Mesenchymal stem cell (in vitro differentiated cells and primary cell): Measurements from ENCODE around the gene STAU1.

Source experiments
- DNase-seq: peaks from one replicate; pipeline ENCODE4 v3.0.0-alpha.2; 2013
- H2AFZ ChIP-seq: one replicate; pipeline ENCODE4 v1.6.1; 2013; ENCODE audit warnings: low read depth, mild to moderate bottlenecking, control low read depth, inconsistent platforms, low read length, moderate library complexity
- H2AK5ac ChIP-seq: 2 replicates; pipeline ENCODE4 v1.6.1; 2013; ENCODE audit warnings: low read length, moderate library complexity, mild to moderate bottlenecking, inconsistent platforms; ENCODE audit not compliant: severe bottlenecking
- H2BK120ac ChIP-seq: one replicate; pipeline ENCODE4 v1.6.1; 2013; ENCODE audit warnings: low read depth, mild to moderate bottlenecking, inconsistent platforms, low read length, moderate library complexity
- H2BK12ac ChIP-seq, 2 experiments: one replicate each; pipeline ENCODE4 v1.6.1; 2013; ENCODE audit warnings: inconsistent platforms in 2 of 2, low read length in 2 of 2, mild to moderate bottlenecking in 2 of 2, moderate library complexity in 2 of 2, control low read depth in 1 of 2
- H2BK15ac ChIP-seq: one replicate; pipeline ENCODE4 v1.6.1; 2013; ENCODE audit warnings: mild to moderate bottlenecking, low read depth, inconsistent platforms; ENCODE audit not compliant: poor library complexity, severe bottlenecking
- H2BK5ac ChIP-seq: 2 replicates; pipeline ENCODE4 v1.6.1; 2013; ENCODE audit warnings: low read depth, mild to moderate bottlenecking, low read length, control low read depth, inconsistent platforms; ENCODE audit not compliant: poor library complexity, severe bottlenecking
- H3K14ac ChIP-seq, 2 experiments: one replicate each; pipeline ENCODE4 v1.6.1; 2013; ENCODE audit warnings: inconsistent platforms in 2 of 2, low read length in 2 of 2, control low read depth in 1 of 2, mild to moderate bottlenecking in 1 of 2, moderate library complexity in 1 of 2
- H3K18ac ChIP-seq, 2 experiments: one replicate each; pipeline ENCODE4 v1.6.1; 2013; ENCODE audit warnings: inconsistent platforms in 2 of 2, low read length in 2 of 2, control low read depth in 1 of 2, low read depth in 1 of 2, mild to moderate bottlenecking in 1 of 2
- H3K23ac ChIP-seq, 2 experiments: one replicate each; pipeline ENCODE4 v1.6.1; 2013; ENCODE audit warnings: inconsistent platforms in 2 of 2, low read length in 2 of 2, mild to moderate bottlenecking in 2 of 2, moderate library complexity in 2 of 2, control low read depth in 1 of 2
- H3K27ac ChIP-seq: 2 replicates; pipeline ENCODE4 v1.5.1; 2013; ENCODE audit warnings: mild to moderate bottlenecking, moderate library complexity, low read length, control low read depth, inconsistent platforms; ENCODE audit not compliant: poor library complexity, severe bottlenecking
- H3K27me3 ChIP-seq, 2 experiments: 2 replicates each; pipeline versions ENCODE4 v1.6.1 to v1.7.0; 2013; ENCODE audit warnings: low read length in 2 of 2, mild to moderate bottlenecking in 2 of 2, moderate library complexity in 2 of 2, control low read depth in 1 of 2, inconsistent platforms in 1 of 2; ENCODE audit not compliant: control insufficient read depth in 1 of 2, insufficient read depth in 1 of 2
- H3K36me3 ChIP-seq, 2 experiments: 2 replicates each; pipeline versions ENCODE4 v1.6.1 to v1.7.0; 2013; ENCODE audit warnings: low read length in 2 of 2, control low read depth in 1 of 2, inconsistent platforms in 1 of 2, low read depth in 1 of 2, mild to moderate bottlenecking in 1 of 2; ENCODE audit not compliant: insufficient read depth in 2 of 2, control insufficient read depth in 1 of 2
- H3K4ac ChIP-seq, 2 experiments: one replicate each; pipeline ENCODE4 v1.6.1; 2013; ENCODE audit warnings: inconsistent platforms in 2 of 2, low read length in 2 of 2, mild to moderate bottlenecking in 2 of 2, moderate library complexity in 2 of 2, control low read depth in 1 of 2, low read depth in 1 of 2
- H3K4me1 ChIP-seq: 2 replicates; pipeline ENCODE4 v1.6.1; 2013; ENCODE audit warnings: low read depth, low read length, control low read depth; ENCODE audit not compliant: control insufficient read depth, insufficient read depth
- H3K4me2 ChIP-seq: 2 replicates; pipeline ENCODE4 v1.6.1; 2013; ENCODE audit warnings: low read length, mild to moderate bottlenecking, inconsistent platforms; ENCODE audit not compliant: poor library complexity, severe bottlenecking
- H3K4me3 ChIP-seq, 2 experiments: 2 replicates each; pipeline versions ENCODE4 v1.5.1 to v1.7.0; 2013; ENCODE audit warnings: low read length in 2 of 2, mild to moderate bottlenecking in 2 of 2, control low read depth in 1 of 2, low read depth in 1 of 2; ENCODE audit not compliant: insufficient read depth in 1 of 2
- H3K79me1 ChIP-seq: replicated peaks from 2 replicates; pipeline ENCODE4 v1.6.1; 2013; ENCODE audit warnings: mild to moderate bottlenecking, control low read depth, low read length, inconsistent platforms; ENCODE audit not compliant: poor library complexity, severe bottlenecking
- H3K9ac ChIP-seq: 2 replicates; pipeline ENCODE4 v1.7.0; 2013; ENCODE audit warnings: mild to moderate bottlenecking, low read length, moderate library complexity
- H3K9me3 ChIP-seq: 2 replicates; pipeline ENCODE4 v1.7.0; 2013; ENCODE audit warnings: mild to moderate bottlenecking, low read length; ENCODE audit not compliant: control insufficient read depth
- H4K8ac ChIP-seq: one replicate; pipeline ENCODE4 v1.6.1; 2013; ENCODE audit warnings: inconsistent platforms, mild to moderate bottlenecking, low read length, moderate library complexity
- H4K91ac ChIP-seq: one replicate; pipeline ENCODE4 v1.6.1; 2013; ENCODE audit warnings: mild to moderate bottlenecking, low read length, inconsistent platforms
- WGBS: methylation state at CpG from one replicate; pipeline ENCODE4 v1.1.7; 2013; ENCODE audit warnings: mixed read lengths; 5-methylcytosine and 5-hydroxymethylcytosine counted together

STAU1 gene

DNA sequence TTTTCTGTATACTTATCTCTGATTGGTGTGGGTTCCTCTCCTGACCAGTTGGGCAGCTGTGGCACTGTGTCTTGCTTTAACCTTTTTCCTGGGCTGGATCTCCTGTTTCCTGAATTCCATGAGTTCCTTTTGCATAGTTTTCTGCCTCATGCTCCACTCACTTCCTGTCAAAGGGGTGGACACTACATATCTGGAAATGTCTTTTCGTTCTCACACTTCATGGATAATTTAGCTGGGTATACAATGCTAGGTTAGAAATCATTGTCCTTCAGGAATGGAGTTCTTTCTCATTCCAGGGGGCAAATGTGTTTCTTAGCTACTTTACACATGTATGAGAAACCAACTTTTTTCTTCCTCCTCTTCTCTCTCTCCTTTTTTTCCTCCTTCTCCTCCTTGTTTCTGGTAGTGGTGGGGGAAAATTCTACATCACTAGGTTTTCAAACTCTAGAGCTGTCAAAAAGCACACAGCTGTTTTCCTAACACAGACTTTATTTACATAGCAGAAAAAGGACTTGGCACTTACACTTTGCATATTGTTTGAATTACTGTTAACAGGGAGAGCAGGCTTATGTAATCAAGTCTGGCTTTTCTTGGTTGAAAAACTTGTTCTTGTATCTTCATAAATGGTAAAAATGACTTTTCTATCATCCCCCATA, 22.1 kb upstream of the STAU1 start:
- H3K4me3 ChIP-seq = no peak overlapping the region
- H3K18ac ChIP-seq = no peak overlapping the region
- H3K79me1 ChIP-seq = no peaks in the 10 kb centered on the region
- no peak overlapping the region for H3K4me2 ChIP-seq
- H3K4me1 ChIP-seq = no peaks in the 10 kb centered on the region
- no peaks in the 10 kb centered on the region for H3K27me3 ChIP-seq
- H3K14ac ChIP-seq = no peak overlapping the region
- no peak overlapping the region for H2BK120ac ChIP-seq
- H2AK5ac ChIP-seq = no peak overlapping the region
- no peak overlapping the region for H3K23ac ChIP-seq
- no peak overlapping the region for H3K4ac ChIP-seq
- H4K91ac ChIP-seq = no peak overlapping the region
- no peak overlapping the region for H2BK5ac ChIP-seq
- no peak overlapping the region for H4K8ac ChIP-seq
- no peak overlapping the region for H2AFZ ChIP-seq
- no peak overlapping the region for H2BK15ac ChIP-seq
- WGBS = no CpG with 5 or more reads among the region's 1 CpG
- no peaks in the 10 kb centered on the region for H3K9me3 ChIP-seq
- H3K36me3 ChIP-seq = no peaks in the 10 kb centered on the region
- H3K27ac ChIP-seq = no peak overlapping the region
- H3K9ac ChIP-seq = no peak overlapping the region
- H2BK12ac ChIP-seq = no peak overlapping the region
- DNase-seq = no peak

DNA sequence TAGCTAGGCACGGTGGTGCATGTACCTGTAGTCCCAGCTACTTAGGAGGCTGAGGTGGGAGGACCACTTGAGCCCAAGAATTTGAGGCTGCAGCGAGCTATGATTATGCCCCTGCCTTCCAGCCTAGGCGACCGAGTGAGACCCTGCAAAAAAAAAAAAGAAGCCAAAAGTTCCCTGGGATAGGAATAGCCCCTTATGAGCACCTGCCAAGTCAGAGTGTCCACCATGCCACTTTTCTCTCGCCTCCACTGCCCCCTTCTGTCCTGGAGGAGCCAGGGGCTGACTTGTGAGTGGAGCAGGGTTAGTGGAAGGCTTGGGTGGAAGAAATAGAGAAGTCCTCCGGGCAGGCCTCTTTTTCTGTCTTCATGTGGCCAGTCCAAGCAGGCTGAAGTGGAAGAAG, 18.9 kb upstream of the STAU1 start:
- Histone ChIP-seq H3K23ac (no peak overlapping the region), H3K27ac (no peak overlapping the region), H2AK5ac (no peak overlapping the region), H2BK5ac (no peak overlapping the region), H3K9ac (no peak overlapping the region), H3K4ac (no peak overlapping the region), H4K91ac (no peak overlapping the region), H3K4me3 (no peak overlapping the region), H3K79me1 (no peaks in the 10 kb centered on the region), H3K18ac (no peak overlapping the region), H3K36me3 (no peaks in the 10 kb centered on the region), H4K8ac (no peak overlapping the region), H3K27me3 (no peaks in the 10 kb centered on the region), H2BK12ac (no peak overlapping the region), H3K9me3 (no peaks in the 10 kb centered on the region), H3K4me2 (no peak overlapping the region), H3K4me1 (no peaks in the 10 kb centered on the region), H2BK15ac (no peak overlapping the region), H2AFZ (no peak overlapping the region), H3K14ac (no peak overlapping the region), H2BK120ac (no peak overlapping the region)
- no peak for DNase-seq
- 96% methylated on average over 6 of the region's 6 CpGs for WGBS

DNA sequence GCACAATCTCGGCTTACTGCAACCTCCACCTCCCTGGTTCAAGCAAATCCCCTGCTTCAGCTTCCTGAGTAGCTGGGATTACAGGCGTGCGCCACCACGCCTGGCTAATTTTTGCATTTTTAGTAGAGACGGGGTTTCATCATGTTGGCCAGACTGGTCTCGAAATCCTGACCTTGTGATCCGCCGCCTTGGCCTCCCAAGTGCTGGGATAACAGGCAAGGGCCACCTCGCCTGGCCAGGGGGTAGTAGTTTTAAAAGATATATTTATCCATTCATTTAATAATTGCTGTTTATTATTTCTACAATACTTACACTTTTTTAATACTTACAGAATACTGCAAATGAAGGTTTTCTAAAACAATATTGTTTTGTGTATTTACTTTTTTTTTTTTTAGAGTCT, 15.6 kb upstream of the STAU1 start:
- H3K79me1 ChIP-seq = no peaks in the 10 kb centered on the region
- H4K91ac ChIP-seq = no peak overlapping the region
- H4K8ac ChIP-seq = no peak overlapping the region
- H2AFZ ChIP-seq = no peak overlapping the region
- no peak overlapping the region for H3K14ac ChIP-seq
- 53% methylated on average over 8 of the region's 9 CpGs for WGBS
- no peaks in the 10 kb centered on the region for H3K27me3 ChIP-seq
- no peak overlapping the region for H3K4me3 ChIP-seq
- no peak overlapping the region for H2BK15ac ChIP-seq
- H3K36me3 ChIP-seq = no peaks in the 10 kb centered on the region
- H3K27ac ChIP-seq = no peak overlapping the region
- H2BK12ac ChIP-seq = no peak overlapping the region
- no peak overlapping the region for H2AK5ac ChIP-seq
- H2BK120ac ChIP-seq = no peak overlapping the region
- H3K9me3 ChIP-seq = no peaks in the 10 kb centered on the region
- no peak overlapping the region for H3K18ac ChIP-seq
- no peak overlapping the region for H3K4ac ChIP-seq
- no peak overlapping the region for H2BK5ac ChIP-seq
- no peaks in the 10 kb centered on the region for H3K4me1 ChIP-seq
- no peak overlapping the region for H3K9ac ChIP-seq
- no peak for DNase-seq
- no peak overlapping the region for H3K4me2 ChIP-seq
- no peak overlapping the region for H3K23ac ChIP-seq

DNA sequence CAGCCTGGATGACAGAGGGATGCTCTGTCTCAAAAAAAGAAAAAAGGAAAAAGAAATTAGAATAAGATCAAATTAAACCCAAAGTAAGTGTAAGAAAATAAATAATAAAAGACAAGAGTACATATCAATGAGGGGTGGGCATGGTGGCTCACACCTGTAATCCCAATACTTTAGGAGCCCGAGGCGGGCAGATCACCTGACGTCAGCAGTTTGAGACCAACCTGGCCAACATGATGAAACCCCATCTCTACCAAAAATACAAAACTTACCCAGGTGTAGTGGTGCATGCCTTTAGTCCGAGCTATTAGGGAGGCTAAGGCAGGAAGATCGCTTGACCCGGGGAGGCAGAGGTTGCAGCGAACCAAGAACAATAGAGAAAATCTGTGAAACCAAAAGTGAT, 14.9 kb upstream of the STAU1 start:
- WGBS = 88% methylated on average over 7 of the region's 7 CpGs
- H3K79me1 ChIP-seq = no peaks in the 10 kb centered on the region
- no peak overlapping the region for H2BK15ac ChIP-seq
- H2BK5ac ChIP-seq = no peak overlapping the region
- no peaks in the 10 kb centered on the region for H3K9me3 ChIP-seq
- no peak overlapping the region for H3K18ac ChIP-seq
- H3K27ac ChIP-seq = no peak overlapping the region
- H3K9ac ChIP-seq = no peak overlapping the region
- no peak for DNase-seq
- H3K4ac ChIP-seq = no peak overlapping the region
- no peak overlapping the region for H2BK12ac ChIP-seq
- no peak overlapping the region for H3K4me2 ChIP-seq
- H3K4me3 ChIP-seq = no peak overlapping the region
- H3K36me3 ChIP-seq = no peaks in the 10 kb centered on the region
- H2BK120ac ChIP-seq = no peak overlapping the region
- H4K91ac ChIP-seq = no peak overlapping the region
- H3K27me3 ChIP-seq = no peaks in the 10 kb centered on the region
- no peak overlapping the region for H2AFZ ChIP-seq
- H3K23ac ChIP-seq = no peak overlapping the region
- H2AK5ac ChIP-seq = no peak overlapping the region
- no peak overlapping the region for H4K8ac ChIP-seq
- no peak overlapping the region for H3K14ac ChIP-seq
- H3K4me1 ChIP-seq = no peaks in the 10 kb centered on the region
